ENCODE measurements around the gene SPTY2D1. TPM values are rescaled to one million over a fixed set of nuclear protein-coding genes. Genes with fewer than 3 reads are reported as not detected.

The SPTY2D1 gene
- total and polyA plus RNA-seq, 4 donors = 3.0 to 11.8 (median 7.3) TPM

DNA sequence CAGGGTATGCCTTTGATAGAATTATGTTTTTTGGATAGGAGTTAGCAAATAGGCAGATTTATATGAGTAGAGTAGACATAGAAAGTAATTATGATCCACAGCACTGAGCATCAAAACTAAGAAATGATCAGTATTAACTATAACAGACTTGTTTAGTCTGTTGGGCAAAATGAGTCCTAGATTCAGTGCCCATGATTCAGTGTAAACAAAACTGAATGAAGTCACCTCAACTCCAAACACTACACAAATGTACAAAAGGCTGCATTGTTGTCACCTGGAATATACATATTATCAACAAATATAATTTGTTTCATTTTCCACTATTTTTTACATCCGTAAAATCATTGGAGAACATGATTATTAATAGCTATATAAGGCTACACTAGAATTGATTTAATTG lies 52.3 kb downstream of the SPTY2D1 start:
- TF ChIP-seq TAF1 (conservative IDR thresholded peaks at IDR 0.05) (no peak), EGR1 (IDR thresholded peaks at IDR 0.05; ENCODE audit: low read depth in 2 of 2) (no peak), NR2F2 (IDR thresholded peaks at IDR 0.05) (no peak), FOXA1 (IDR thresholded peaks at IDR 0.05) (no peak), SP1 (IDR thresholded peaks at IDR 0.05) (no peak), RXRA (IDR thresholded peaks at IDR 0.05) (no peak), GABPA (IDR thresholded peaks at IDR 0.05 in 1 of 2, conservative IDR thresholded peaks at IDR 0.05 in 1 of 2) (no peak), FOXA2 (IDR thresholded peaks at IDR 0.05) (no peak), HNF4G (IDR thresholded peaks at IDR 0.05) (no peak), RAD21 (IDR thresholded peaks at IDR 0.05) (no peak), HNF4A (conservative IDR thresholded peaks at IDR 0.05) (no peak), JUND (IDR thresholded peaks at IDR 0.05) (no peak)
- TF ChIP-seq, protein P1, sequence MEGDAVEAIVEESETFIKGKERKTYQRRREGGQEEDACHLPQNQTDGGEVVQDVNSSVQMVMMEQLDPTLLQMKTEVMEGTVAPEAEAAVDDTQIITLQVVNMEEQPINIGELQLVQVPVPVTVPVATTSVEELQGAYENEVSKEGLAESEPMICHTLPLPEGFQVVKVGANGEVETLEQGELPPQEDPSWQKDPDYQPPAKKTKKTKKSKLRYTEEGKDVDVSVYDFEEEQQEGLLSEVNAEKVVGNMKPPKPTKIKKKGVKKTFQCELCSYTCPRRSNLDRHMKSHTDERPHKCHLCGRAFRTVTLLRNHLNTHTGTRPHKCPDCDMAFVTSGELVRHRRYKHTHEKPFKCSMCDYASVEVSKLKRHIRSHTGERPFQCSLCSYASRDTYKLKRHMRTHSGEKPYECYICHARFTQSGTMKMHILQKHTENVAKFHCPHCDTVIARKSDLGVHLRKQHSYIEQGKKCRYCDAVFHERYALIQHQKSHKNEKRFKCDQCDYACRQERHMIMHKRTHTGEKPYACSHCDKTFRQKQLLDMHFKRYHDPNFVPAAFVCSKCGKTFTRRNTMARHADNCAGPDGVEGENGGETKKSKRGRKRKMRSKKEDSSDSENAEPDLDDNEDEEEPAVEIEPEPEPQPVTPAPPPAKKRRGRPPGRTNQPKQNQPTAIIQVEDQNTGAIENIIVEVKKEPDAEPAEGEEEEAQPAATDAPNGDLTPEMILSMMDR (IDR thresholded peaks at IDR 0.05; ENCODE audit: low read depth, low read length, missing input control) = no peak
- TF ChIP-seq, protein P2, sequence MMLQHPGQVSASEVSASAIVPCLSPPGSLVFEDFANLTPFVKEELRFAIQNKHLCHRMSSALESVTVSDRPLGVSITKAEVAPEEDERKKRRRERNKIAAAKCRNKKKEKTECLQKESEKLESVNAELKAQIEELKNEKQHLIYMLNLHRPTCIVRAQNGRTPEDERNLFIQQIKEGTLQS (IDR thresholded peaks at IDR 0.05) = no peak
- TF ChIP-seq, protein P3, sequence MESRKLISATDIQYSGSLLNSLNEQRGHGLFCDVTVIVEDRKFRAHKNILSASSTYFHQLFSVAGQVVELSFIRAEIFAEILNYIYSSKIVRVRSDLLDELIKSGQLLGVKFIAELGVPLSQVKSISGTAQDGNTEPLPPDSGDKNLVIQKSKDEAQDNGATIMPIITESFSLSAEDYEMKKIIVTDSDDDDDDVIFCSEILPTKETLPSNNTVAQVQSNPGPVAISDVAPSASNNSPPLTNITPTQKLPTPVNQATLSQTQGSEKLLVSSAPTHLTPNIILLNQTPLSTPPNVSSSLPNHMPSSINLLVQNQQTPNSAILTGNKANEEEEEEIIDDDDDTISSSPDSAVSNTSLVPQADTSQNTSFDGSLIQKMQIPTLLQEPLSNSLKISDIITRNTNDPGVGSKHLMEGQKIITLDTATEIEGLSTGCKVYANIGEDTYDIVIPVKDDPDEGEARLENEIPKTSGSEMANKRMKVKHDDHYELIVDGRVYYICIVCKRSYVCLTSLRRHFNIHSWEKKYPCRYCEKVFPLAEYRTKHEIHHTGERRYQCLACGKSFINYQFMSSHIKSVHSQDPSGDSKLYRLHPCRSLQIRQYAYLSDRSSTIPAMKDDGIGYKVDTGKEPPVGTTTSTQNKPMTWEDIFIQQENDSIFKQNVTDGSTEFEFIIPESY (IDR thresholded peaks at IDR 0.05) = no peak
- TF ChIP-seq, protein P4, sequence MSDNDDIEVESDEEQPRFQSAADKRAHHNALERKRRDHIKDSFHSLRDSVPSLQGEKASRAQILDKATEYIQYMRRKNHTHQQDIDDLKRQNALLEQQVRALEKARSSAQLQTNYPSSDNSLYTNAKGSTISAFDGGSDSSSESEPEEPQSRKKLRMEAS (IDR thresholded peaks at IDR 0.05) = no peak
- TF ChIP-seq, protein P5, sequence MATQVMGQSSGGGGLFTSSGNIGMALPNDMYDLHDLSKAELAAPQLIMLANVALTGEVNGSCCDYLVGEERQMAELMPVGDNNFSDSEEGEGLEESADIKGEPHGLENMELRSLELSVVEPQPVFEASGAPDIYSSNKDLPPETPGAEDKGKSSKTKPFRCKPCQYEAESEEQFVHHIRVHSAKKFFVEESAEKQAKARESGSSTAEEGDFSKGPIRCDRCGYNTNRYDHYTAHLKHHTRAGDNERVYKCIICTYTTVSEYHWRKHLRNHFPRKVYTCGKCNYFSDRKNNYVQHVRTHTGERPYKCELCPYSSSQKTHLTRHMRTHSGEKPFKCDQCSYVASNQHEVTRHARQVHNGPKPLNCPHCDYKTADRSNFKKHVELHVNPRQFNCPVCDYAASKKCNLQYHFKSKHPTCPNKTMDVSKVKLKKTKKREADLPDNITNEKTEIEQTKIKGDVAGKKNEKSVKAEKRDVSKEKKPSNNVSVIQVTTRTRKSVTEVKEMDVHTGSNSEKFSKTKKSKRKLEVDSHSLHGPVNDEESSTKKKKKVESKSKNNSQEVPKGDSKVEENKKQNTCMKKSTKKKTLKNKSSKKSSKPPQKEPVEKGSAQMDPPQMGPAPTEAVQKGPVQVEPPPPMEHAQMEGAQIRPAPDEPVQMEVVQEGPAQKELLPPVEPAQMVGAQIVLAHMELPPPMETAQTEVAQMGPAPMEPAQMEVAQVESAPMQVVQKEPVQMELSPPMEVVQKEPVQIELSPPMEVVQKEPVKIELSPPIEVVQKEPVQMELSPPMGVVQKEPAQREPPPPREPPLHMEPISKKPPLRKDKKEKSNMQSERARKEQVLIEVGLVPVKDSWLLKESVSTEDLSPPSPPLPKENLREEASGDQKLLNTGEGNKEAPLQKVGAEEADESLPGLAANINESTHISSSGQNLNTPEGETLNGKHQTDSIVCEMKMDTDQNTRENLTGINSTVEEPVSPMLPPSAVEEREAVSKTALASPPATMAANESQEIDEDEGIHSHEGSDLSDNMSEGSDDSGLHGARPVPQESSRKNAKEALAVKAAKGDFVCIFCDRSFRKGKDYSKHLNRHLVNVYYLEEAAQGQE (IDR thresholded peaks at IDR 0.05) = no peak
- 94% methylated on average over 1 of the region's 1 CpG for WGBS
- Histone ChIP-seq H3K4me1 (ENCODE audit: control insufficient read depth in 4 of 4, insufficient read depth in 4 of 4, low read length in 3 of 4) (no peaks in the 10 kb centered on the region), H3K36me3 (ENCODE audit: control insufficient read depth in 4 of 4, insufficient read depth in 3 of 4, low read depth in 1 of 4, low read length in 3 of 4) (peaks cover 0 to 5% (median 3%) of the 10 kb centered on the region in 4 donors), H3K9me3 (ENCODE audit: control insufficient read depth in 4 of 4, low read length in 3 of 4) (no peaks in the 10 kb centered on the region), H3K9ac (ENCODE audit: low read depth in 1 of 2, low read length in 2 of 2) (no peak overlapping the region), H3K27ac (ENCODE audit: low read depth in 1 of 2, low read length in 2 of 2) (no peak overlapping the region), H3K27me3 (ENCODE audit: control insufficient read depth in 4 of 4, insufficient read depth in 4 of 4, low read length in 3 of 4) (no peaks in the 10 kb centered on the region), H3K4me3 (ENCODE audit: low read depth in 1 of 3, low read length in 3 of 3) (no peak overlapping the region)
- DNase-seq (ENCODE audit: low spot score) = no peak
